ENCODE measurements around the gene ZNF750. TPM values are rescaled to one million over a fixed set of nuclear protein-coding genes. Genes with fewer than 3 reads are reported as not detected.

ZNF750 gene
- polyA plus RNA-seq, 1 donor: 0.18 TPM

DNA sequence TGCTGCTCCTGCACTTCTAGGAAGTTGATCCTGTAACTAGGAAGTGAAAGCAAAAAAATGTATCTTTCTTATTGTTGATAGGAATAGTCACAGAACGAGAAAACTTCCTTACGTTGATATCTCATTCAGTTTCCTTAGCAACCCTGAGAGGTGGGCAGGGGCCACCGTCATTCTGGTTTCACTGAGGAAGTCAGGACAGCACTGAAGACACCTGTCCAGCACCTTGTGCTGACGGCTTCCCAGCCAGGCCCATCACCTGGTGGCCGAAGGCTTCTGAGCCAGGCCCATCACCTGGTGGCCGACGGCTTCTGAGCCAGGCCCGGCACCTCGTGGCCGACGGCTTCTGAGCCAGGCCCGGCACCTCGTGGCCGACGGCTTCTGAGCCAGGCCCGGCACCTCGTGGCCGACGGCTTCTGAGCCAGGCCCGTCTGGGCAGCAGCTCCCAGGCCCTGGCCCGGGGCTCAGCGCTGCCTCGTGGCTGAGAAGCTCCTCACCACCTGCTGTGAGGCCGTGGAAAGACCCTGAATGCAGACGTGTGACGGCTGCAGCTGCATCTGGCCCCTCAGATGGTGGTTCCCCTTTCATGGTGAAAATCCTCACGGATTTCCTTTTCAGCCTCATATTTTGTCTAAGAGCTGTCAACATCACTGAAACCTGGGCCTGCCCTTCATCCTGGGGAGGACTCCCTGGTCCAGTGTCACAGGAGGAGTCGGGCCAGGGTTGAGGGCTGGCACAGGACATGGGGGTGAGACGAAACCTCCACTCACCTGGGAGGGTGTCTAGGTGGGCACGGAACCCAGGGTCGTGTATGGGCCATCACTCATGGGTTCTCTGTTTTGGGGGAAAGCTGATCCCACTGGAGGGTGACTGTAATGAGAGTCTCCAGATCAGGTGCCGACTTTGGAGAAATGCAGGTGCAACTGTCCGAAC, 33.0 kb upstream of the ZNF750 start:
- DNase-seq (ENCODE audit: low read depth): no peak

DNA sequence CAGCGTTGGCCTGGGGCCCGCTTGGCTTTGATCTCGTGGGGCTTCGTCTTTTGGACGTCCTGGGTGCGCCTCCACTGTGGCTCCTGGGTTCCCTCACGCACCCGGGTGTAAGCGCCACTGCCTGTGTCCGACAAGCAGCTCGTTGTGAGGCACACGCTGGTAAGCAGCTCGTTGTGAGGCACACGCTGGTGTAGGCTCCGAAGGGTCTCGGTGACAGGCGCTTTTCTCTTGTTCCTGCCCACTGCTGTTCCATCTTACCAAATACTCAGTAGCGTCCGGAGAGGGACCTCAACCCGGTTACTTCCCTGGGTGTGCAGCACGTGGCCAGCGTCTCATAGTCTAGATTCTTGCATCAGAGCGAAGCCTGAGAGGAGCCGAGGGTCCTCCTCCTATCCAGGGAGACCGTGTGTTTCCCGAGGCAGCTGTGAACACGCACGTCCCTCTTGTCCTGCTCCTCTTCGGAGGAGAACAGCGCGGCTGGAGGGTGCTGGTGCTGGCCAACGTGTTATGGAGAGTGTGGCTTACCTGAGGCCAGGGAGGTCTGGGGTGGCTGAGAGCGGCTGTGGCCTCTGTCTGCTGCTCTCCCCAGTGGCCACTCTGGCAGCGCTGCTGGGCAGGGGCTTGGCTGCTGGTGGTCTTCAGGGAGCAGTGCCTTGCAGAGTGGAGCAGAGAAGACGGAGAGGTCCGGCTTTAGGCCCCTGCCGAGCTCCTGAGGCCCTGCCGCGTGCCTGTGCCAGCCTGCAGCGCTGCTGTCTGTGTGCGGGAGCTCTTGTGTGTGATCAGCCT, 32.1 kb upstream of the ZNF750 start:
- DNase-seq (ENCODE audit: low read depth): no peak

DNA sequence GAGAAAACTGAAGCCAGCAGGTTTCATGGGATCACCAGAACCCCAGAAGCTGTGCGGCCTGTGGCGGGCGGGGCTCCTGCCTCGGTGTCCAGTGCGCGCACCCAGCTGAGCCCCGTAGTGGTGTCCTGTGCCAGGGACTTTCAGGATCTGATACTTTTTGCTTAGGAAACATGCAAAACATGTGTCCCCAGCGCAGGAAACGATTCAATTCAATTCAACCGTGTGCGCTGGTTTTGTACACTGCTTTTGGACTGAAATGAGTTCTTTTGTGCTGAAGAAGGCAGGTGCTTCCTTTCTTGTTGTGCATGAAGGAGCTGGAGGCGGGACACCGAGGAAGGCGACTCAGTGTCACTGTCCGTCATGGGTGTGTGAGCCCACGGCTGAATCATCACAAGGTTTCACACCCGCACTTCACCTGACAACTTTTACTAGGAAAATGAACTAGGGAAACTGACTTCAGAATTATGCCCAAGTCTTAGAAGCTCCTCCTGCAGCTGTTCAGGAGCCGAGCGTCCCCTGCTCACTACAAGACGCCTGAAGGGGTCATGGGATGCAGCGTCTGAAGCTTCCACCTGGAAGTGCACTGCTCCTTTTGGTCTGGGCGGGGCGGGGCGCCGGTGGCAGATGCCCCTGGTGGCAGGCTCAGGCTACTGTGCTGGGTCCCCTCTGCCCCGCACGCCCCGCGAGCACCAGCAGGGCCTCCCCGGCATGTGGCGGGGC, 31.4 kb upstream of the ZNF750 start:
- no peak for DNase-seq (ENCODE audit: low read depth)

DNA sequence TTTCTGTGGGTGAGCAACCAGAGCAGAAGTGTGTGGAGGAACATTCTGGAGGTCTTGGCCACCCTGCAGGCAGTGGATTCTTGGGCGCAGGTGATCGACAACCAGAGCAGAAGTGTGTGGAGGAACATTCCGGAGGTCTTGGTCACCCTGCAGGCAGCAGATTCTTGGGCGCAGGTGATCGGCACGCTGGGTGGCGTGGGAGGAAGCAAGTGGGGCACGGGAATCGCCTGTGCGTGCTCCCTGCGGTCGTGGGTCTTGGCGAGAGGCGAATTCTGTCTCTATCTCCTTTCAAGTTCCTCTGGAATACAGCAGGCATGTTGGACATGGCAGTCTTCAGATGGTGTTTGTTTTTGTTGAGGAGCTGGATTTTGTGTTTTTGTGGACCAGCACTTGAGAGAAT, 30.7 kb upstream of the ZNF750 start:
- DNase-seq (ENCODE audit: low read depth): no peak

DNA sequence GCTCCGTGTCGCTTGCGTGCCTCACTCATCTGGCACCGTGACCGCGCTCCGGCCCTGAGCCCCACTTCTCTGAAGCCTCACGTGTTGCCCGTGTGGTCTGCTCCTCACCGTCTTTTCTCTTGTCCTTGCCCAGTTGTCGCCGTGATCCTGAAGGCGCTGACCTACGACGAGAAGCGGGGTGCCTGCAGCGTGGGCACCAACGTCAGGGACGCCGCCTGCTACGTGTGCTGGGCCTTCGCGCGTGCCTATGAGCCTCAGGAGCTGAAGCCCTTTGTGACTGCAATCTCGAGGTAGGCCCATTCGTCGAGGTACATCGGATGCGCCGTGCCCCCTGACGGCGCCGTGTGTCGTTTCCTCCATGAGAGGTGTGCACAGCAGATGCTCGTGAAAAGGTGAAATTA, 30.3 kb upstream of the ZNF750 start:
- no peak for DNase-seq (ENCODE audit: low read depth)

DNA sequence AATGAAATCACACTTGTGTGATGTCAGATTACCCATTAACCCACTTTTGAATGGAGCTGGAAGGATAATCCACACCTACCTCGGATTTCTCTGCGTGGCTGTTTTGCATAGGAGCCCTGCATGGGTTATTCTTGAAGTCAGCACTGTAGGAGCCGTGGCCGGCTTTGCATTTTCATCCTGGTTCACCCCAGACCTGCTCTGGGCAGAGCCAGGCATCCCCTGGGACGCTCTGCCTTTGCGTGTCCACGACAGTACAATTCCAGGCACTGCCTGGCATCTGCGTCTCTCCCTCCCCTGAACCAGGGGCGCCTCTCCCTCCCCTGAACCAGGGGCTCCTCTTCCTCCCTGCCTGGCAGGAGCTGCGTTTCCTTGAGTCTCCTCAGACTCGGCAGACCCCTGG, 29.7 kb upstream of the ZNF750 start:
- no peak for DNase-seq (ENCODE audit: low read depth)

DNA sequence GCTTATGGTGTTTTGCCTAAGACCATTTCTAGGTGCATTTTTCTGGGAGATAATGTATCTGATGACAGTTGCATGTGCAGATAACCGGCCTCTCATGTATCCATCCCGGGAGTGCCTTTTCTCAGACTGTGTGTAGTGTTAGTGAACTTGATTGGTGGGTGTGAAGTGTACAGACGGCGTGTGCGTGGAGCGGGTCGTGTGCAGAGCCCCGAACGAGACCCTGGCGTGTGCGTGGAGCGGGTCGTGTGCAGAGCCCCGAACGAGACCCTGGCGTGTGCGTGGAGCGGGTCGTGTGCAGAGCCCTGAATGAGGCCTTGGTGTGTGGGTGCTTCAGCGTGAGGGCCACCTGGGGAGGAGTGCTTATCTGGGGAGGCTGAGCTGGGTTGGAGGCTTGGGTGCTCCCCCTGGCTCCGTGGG, 28.9 kb upstream of the ZNF750 start:
- DNase-seq (ENCODE audit: low read depth): no peak

DNA sequence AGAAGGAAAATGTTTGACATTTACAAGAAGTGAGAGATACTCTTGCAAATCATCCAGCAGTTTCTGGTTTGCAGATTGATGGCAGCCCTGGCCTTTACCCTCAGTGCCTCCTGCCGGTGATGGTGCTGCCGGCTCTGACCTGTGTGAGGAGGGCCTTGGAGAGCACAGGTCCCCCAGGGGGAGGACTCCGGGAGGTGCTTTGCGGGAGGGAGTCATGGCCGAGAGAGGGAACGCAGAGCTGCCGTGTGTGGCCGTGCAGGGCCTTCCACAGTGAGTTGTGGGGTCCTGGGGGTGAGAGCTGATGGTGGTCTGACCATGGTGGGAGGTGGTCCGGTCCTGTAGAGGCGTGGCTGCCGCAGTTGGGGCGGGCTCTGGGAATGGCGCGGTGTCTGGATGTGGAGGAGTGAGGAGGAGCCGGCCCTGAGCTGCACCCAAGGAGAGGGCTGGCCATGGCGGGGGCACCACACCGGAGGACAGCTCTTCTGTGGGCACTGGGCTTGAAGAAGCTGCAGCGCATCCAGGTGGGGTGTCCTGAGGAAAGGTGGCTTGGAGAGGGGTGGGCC, 28.0 kb upstream of the ZNF750 start:
- no peak for DNase-seq (ENCODE audit: low read depth)

DNA sequence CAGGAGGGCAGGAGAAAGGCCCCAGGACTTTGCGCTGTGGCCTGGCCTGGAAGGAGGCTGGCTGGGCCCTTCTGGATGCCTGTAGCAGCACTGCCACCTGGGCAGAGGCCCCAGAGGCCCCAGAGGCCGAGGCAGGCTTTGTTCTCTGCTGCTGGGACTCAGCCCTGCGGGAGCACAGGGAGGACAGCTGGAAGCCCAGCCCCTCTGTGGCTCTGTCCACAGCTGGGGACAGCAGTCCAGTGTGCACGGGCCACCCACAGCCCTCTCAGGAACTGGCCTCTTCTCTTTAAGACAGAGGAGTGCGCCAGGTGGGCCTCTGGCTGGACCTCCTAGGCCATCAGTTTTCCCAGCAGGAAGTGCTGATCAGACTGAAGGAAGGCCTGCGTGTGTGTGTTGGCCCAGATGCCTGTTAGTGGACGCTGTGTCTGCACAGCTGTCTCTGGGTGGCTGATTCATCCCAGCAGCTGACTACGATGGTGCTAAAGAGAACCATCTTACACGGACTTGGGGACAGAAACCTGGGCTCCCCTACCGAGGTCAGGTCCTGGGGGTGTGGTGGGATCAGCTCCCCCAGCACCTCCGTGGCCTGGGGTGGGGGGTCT, 26.9 kb upstream of the ZNF750 start:
- peak; percentile 60 for DNase-seq (ENCODE audit: low read depth)

DNA sequence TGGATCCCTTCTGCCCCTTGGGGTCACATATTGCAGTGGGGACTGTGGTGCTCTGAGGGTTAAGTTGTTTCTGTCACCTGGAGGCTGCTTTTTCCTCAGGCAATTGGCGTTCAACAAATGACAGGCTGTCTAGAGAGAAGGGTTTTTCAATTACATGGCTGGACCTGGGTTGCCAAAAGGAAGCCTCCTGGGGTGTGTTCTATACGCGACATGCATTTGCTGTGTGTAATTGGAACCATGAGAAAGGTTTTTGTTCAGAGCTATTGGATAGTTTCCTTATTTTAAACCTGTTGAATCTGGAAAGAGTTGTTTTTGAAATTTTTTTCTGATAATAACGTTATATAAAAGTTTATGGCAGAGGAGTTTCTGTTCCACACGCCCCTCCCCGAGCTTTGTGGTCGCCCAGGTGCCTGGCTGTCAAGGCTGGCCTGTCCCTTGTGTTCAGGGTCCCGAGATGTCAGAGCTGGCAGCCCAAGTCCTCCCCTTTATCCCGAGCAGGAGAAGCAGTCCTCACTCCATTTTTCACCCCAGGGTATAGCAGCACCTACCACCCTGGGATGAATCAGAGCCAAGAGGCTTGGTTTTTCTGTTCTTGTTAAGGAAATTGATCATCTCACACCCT, 26.1 kb upstream of the ZNF750 start:
- no peak for DNase-seq (ENCODE audit: low read depth)

DNA sequence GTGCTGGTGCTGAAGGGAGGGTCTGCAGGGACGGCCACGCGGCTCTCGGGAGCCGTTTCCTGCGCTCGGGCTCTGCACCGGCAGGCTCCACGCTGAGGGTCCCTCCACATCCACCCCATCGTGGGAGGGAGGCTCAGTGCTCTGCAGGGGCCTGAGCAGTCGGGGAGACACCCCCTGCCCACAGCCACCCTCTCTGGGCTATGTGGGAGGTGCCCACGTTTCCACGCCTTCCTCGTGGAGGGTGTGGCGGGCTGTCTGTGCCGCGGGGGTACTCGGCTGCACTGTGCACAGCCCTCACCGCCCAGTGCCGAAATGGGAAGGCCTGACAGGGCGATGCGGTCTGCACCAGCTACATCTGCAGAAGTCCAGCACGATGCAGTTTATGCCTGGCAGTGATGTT, 25.5 kb upstream of the ZNF750 start:
- DNase-seq (ENCODE audit: low read depth): no peak

DNA sequence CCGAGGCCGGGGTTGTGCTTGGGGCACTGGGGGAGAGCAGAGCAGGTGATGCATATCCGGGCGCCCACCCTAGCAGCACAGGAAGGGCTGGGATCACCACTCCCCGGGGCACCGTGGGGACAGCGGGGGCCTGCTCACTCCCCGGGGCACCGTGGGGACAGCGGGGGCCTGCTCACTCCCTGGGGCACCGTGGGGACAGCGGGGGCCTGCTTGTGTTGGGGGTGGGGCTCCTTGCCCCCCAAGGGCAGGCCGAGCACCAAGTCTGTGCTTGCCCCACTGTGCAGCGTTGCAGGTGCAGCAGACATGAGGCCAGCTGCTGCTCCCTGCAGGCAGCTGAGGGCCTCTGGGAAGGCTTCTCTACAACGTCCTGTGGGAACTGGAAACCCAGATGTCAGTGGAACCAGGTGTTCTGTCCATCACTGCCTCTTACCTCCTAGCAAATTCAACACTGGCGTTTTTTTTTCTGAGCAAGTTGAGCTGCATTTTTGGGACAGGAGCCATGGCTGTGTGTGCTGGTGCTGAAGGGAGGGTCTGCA, 25.0 kb upstream of the ZNF750 start:
- DNase-seq (ENCODE audit: low read depth): no peak

DNA sequence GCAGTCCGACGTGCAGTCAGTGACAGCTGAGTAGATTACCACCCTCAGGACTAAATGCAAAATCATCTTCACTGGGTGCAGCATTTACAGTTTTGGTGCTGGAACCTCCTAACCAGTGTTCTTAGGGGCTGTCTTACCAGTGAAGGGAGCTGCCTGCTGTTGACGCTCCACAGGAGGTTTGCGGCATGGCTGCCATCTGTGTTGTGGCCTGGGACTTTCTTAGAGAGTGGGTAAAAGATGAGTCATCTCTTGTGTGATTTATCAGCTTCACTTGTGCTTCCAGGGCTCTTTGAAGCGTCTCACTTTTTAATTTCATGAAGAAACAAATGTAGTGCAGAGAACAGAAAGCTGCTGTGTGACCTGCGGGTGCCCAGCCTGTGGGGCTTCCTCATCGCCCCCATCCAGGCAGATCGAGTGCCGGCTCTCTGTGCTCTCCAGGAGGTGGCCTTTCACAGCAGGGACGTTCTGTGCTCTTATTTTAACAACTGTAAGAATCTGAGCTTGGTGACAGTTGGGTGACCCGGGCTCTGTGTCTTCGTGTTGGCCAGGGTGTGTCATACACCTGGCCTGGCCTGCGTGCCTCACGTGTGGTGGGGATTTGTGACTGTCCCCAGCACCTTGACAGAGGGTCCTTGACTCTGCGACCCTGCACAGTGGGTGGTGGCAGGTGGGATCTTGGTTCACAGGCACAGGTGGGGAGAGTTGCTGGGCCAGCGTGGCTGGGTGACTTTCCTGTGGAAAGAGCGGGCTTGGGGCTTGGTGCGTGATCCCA, 24.3 kb upstream of the ZNF750 start:
- no peak for DNase-seq (ENCODE audit: low read depth)

DNA sequence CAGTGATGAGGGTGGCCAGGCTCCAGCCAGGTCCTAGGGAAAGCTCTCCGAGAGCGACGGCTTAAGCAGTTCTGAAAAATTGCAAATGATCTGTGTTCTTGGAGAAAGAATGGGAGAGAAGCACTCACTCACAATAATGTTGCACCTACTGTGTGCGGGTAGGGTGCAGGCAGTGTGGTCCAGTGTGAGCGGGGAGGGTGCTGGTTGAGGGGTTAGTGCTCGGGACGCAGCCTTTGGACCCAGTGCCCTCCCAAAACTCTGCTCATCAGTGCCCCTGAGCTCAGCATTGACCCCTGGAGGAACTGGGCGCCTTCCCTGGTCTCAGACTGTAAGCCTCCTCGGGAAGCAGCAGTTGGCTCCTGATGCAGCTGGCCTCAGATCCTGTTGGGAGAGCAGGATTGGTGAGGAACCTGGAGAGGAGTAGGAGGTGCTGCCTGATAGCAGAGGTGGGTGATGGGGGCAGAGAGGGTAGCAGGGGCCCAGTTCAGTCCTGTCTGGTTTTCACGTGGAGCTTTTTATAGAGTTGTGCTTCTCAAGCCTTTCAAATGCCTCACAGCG, 23.6 kb upstream of the ZNF750 start:
- DNase-seq (ENCODE audit: low read depth): no peak

DNA sequence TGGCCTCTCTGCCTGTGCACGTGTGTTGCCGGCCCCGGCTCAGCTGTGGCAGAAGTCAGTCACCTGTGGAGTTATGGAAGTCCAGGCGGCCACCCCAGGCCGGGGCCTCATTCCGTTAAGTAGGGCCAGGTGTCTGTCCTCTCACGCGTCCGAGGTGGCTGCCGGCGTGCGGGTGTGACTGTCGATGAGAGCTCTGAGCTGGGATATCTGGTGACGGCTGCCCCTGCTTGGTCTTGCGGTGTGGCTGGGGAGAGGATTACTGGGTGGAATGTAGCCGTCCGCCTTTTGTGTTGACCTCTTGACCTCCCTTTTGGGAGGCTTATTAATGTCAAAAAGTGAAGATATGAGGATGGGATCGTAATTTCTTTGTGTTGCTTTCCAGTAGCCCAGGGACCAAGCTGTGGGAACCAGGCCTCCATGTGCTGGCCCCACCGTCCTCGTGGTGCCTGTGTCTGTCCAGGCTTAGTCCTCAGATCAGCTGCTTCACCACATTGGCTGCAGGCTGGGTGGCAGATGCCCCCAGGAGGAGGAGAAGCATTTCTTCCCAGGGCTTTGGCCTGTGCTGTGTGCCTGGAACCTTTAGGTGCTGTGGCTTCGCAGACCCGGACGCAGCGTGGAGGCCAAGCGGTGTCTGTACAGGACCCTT, 23.0 kb upstream of the ZNF750 start:
- no peak for DNase-seq (ENCODE audit: low read depth)

DNA sequence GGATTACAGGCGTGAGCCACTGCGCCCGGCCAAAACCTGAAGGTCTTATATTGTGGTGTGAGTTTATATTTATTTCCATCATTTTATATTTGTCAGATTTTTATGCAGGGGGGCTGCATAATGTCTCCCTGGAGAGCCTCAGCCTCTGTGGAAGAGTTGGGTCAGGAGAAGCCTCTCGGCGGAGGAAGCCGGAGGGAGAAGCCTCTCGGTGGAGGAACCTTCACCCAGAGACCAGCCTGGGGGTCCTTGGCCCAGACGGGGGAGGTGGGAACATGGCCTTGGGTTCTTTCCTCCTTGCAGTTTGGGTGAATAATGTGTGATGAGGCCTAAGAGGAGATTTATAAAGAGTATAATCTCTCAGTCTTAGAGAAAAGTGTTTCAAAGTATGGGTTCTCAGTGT, 22.4 kb upstream of the ZNF750 start:
- no peak for DNase-seq (ENCODE audit: low read depth)

DNA sequence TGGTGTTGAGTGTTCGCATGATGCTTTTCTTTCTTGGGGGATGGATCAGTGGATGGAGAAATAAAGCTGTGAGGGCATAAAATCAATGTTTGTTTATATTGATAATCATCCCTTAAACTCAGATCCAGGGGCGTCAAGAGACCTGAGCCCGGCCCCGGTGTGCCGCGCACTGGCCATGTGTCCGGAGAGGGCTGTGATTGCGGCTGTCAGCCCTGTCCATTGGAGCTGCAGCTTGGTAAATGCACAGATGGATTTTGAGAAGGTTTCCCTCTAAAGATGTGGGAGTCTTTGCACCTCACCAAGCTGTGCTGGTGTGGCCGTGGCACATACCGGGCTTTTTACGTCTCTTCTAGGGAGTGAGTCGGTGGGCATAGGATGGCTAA, 21.6 kb upstream of the ZNF750 start:
- DNase-seq (ENCODE audit: low read depth): no peak

DNA sequence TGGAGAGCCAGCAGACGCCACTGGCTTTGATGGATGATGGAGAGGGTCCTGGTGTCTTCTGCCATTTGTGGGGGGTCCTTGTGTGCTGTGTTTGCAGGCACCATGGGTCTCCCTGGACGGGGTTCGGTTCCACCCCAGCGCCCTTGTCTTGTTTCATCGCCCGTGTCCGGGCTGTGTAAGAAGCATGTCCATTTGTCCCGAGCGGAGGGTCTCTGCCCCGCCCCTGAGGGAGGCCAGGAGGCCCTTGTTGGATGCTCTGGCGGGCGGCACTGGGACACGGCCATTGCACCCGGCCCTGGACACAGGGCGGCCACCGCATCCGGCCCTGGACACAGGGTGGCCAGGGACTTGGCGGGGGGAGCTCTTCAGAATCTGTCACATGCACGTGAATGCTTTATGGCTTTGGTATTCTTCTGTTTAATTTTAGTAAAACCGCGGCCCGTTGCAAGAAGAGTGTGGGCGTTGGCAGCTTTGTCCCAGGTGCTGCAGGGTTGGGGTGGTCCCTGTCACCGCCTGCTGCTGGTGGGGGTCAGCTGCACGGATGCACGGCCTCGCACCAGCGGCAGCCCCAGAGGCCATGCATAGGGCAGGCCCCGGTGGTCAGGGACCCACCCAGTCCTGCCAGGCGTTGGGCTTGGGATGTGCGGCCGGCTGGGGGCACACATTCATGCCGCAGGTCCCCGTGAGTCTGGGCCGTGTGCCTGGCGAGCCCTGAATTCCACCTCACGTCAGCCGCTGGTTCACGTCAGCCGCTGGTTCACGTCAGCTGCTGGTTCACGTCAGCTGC, 21.0 kb upstream of the ZNF750 start:
- no peak for DNase-seq (ENCODE audit: low read depth)

Data from forelimb muscle (tissue), 1 donor.